GM12874 (cell line): ENCODE measurements around the gene ITK.
A peak's percentile ranks its signal among the peaks of the same experiment; 100 is the strongest.

Experiments
- TF ChIP-seq, protein P1 (sequence below): IDR thresholded peaks from 2 replicates; pipeline ENCODE4 v1.5.1; 2011; ENCODE audit warnings: low read depth, mild to moderate bottlenecking, control low read depth, low read length, moderate library complexity; ENCODE audit not compliant: insufficient read depth

ITK gene

GRCh38 chr5:157148734-157149615 is 31.7 kb upstream of the ITK start:
- TF ChIP-seq, protein P1, sequence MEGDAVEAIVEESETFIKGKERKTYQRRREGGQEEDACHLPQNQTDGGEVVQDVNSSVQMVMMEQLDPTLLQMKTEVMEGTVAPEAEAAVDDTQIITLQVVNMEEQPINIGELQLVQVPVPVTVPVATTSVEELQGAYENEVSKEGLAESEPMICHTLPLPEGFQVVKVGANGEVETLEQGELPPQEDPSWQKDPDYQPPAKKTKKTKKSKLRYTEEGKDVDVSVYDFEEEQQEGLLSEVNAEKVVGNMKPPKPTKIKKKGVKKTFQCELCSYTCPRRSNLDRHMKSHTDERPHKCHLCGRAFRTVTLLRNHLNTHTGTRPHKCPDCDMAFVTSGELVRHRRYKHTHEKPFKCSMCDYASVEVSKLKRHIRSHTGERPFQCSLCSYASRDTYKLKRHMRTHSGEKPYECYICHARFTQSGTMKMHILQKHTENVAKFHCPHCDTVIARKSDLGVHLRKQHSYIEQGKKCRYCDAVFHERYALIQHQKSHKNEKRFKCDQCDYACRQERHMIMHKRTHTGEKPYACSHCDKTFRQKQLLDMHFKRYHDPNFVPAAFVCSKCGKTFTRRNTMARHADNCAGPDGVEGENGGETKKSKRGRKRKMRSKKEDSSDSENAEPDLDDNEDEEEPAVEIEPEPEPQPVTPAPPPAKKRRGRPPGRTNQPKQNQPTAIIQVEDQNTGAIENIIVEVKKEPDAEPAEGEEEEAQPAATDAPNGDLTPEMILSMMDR = peak; percentile 71

- TF ChIP-seq, protein P1 = no peak
Measured at GRCh38 chr5:157150995-157151394, 29.6 kb upstream of the ITK start.

DNA sequence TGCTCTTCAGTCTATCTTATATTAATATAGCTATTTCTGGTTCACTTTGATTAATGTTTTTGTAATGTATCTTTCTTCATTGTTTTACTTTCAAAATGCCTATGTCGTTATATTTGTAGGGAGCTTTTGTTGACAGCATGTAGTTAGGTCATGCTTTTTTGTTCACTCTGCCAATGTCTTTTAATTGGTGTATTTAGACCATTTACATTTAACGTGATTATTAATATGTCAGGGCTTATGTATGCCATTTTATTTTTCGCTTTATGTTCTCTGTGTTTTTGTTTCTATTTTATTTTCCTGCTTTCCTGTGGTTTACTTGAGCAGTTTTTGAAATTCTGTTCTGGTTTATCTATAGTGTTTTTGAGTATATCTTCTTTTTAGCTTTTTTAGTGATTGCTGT is 25.3 kb upstream of the ITK start:
- TF ChIP-seq, protein P1 = no peak

GRCh38 chr5:157157293-157157891 is 23.2 kb upstream of the ITK start:
- TF ChIP-seq, protein P1 = no peak

- TF ChIP-seq, protein P1 = no peak
Measured at GRCh38 chr5:157159209-157159751, 21.4 kb upstream of the ITK start.

GRCh38 chr5:157160001-157160400 is 20.6 kb upstream of the ITK start:
- TF ChIP-seq, protein P1 = no peak

- TF ChIP-seq, protein P1 = no peak
Measured at GRCh38 chr5:157161996-157162395, 18.6 kb upstream of the ITK start.
